A549 treated with DMSO at 1 μM for 4 hours (cell line): Measurements from ENCODE around the gene TSPY3. TPM values are rescaled to one million over a fixed set of nuclear protein-coding genes. Genes with fewer than 3 reads are reported as not detected.

ENCODE experiments used
- total RNA-seq: library from RNA; stranded (reverse); fragments of 200-300 nt; extraction: Qiagen RNA extraction; gene quantifications from 5 replicates; pipeline ENCODE4 v1.2.3, GENCODE V29; 2022; ENCODE audit warnings: low read depth

Gene TSPY3
- total RNA-seq: not detected in 5 replicates

GRCh38 chrY:9398121-9398520 is at the start of gene TSPY3:
Gene TSPY3 (plus strand): TSS chrY:9398421. CDS start chrY:9398467, 46 bp downstream.

GRCh38 chrY:9357497-9357896 is 40.7 kb upstream of the TSPY3 start, which contains the start of gene TSPY8:
Gene TSPY8 (plus strand): TSS chrY:9357797. CDS start chrY:9357843, 46 bp downstream.

Other genes with a start within 250 kb of the TSPY3 start
- not detected in 5 replicates for gene TSPY4, start 61.0 kb upstream of the TSPY3 start, total RNA-seq
- gene TSPY8, start 40.6 kb upstream of the TSPY3 start, total RNA-seq: not detected in 5 replicates
- not detected in 5 replicates for gene TSPY1, start 68.5 kb downstream of the TSPY3 start, total RNA-seq
- not detected in 5 replicates for gene TSPY9, start 88.8 kb downstream of the TSPY3 start, total RNA-seq
- gene TSPY10, start 129.5 kb downstream of the TSPY3 start, total RNA-seq: not detected in 5 replicates